GM21381 (cell line): Measurements from ENCODE around the gene KIF16B.

ENCODE experiments used
- ATAC-seq: cut with Tn5 transposase; IDR thresholded peaks from one replicate; pipeline ENCODE4 v1.9.1; 2021; ENCODE audit warnings: mild to moderate bottlenecking, moderate library complexity; ENCODE audit not compliant: unreplicated experiment

KIF16B gene

DNA sequence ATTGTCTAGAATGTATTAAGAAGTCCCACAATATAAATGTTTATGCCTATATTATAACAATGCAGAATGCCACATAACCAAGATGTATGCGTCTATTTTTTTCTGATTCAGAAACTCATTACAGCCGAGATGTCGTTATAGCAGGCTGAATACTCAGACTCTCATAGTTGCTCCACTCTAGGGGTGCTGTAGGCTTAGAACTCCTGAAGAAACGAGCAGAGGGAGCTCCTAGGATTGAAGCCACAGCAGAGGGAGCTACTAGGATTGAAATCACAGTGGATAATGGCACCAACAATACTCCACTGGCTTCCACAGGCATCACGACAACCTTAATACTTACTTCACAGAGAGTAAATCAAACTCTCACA is 208.9 kb downstream of the KIF16B start:
- no peak for ATAC-seq

DNA sequence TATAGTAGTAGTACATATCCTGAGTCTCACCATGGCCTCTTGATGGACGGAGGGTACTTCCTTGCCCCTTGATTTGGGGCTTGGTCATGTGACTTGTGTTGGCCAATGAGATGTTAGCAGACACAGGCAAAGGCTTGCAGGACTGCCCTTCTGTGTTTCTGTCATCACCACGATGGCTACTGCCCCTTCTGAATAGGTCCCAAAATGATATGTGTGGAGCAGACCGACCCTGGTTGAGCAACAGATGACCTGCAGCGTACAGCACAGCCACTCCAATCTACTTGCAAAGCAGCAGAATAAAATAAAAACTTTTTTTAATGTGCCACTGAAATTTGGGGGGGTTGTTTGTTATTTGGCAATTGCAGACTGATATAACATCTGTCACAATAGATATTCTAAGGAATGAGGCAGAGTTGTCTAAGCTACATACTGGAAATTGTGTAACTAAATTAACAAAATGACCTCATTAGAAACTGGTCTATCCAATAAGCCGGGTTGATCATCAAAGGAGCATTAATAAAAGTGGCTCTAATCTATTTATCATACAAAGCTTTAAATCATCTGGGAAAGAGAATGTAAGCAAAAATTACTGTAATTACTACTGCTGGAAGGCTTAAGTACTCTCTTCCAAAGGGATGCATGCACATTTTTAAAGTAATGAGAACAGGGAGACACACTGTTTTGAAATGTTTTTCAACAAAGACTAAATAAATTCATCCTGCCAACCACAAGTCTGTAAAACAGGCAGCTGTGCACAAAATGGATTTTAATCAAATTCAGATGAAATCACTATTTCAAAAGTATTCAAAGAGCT is 209.5 kb downstream of the KIF16B start:
- no peak for ATAC-seq

DNA sequence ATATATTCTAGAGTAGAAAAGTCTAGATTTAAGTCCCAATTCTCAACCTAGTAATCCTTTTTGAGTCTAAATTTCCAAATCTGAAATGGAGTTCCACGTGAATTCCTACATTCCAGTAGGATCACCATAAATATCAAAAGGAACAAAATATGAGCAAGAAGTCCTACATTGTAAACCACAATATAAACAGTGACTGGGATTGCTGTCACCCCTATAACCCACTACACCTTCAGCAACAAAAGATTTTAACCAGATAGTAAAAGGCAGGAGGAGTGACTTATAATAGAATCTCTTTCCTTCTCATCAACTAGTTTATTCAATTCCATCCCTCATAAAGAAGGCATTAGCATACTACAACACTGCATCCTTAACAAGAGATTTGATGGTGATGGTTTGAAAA is 210.6 kb downstream of the KIF16B start:
- ATAC-seq: no peak

DNA sequence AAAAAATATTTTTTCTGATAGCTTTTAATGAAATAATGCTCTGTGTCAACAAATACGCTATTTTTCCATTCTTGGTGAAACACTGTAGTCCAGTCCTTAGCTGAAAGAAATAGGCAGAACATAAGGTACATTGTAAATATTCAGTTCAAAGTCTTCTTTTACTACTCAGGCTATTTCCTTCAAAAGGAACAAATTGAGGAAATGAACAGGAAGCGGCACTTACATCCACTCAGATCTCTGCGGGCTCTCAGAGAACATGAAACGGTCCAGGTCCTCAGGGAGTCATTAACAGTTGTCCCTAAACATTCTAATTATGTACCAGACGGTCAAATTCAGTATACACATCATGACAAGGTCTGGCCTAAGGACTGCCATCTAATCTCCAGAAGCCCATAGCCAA is 212.6 kb downstream of the KIF16B start:
- no peak for ATAC-seq

DNA sequence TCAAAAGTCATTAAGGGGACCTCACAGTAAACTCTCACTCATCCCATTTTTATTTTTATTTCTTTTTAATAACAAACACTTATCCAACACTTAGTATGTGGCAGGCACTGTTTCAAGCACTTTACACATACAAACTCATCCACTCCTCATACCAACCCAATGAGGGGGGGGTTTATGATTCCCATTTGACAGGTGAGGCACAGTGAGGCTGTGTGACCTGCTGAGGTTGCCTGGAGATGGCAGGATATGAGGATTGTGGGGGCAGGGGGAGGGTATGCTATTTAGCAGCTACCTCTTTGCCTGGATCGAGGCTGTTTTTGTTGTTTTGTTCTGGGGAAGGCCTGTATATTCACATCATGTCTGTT is 219.8 kb downstream of the KIF16B start:
- ATAC-seq: no peak

DNA sequence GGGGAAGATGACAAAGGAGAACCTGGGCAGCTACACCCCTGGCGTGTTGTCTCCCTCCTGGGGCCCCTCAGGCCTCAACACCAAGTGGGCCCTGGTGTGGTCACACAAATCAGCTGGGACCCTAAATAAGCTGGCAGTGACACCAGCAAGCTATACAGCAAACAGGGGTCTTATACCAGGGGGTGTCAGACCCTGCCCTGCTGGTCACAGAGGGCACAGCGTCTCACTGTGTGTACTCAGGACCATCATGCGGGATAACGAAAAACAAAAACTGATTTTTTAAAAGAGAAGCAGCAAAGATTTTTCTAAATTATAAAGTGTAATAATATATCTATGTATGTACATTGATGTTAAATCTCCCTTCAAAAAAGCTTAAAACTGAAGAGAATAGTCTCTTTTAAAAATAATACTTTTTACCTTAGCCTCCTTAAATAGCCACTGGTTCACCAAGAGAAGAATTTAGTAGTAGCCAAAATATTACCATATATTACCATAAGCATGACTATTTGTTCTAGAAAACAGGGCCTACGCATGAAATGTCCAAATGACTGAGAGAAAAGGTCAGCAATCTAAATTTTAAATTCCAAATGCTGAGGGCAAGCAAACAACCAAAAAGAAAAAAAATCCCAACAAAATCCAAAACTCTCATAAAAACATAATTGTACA is 220.4 kb downstream of the KIF16B start:
- ATAC-seq: no peak

DNA sequence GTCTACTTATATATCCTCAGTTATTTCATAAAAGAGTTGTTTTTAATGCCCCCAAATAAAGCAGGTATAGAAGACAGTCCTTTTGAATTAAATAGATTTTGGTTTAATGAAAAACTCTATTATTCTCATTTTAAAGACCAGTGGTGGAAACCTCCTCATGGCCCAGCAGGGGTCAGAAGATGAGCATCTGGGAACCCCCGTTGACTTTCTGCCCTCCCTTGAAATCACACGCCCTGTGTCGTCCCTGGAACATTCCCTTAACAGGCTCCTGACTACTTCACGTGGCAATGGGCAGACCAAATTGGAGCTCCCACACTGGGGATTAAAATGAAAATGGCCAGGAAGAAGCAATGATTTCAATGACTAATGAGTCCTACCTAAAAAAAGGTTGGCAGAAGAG is 220.9 kb downstream of the KIF16B start:
- ATAC-seq: no peak

DNA sequence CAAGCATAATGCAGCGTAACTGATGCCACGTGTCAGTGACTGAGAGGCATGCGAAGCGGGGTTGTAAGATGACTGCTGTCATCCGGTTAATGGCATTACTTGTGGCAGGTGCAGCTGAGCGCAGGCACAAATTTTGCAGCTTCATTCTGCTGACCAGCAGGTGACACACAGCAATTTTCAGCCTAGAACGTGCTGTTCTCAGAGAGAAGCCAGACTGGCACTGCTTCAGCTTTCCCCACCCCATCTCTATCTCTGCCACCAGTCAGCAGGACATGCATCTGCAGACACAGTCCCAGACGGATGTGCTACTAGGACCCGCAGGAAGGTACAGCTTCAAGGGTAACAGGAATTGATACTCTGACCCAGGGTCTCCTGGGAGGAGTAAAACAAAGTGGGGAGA is 221.8 kb downstream of the KIF16B start:
- ATAC-seq: no peak

DNA sequence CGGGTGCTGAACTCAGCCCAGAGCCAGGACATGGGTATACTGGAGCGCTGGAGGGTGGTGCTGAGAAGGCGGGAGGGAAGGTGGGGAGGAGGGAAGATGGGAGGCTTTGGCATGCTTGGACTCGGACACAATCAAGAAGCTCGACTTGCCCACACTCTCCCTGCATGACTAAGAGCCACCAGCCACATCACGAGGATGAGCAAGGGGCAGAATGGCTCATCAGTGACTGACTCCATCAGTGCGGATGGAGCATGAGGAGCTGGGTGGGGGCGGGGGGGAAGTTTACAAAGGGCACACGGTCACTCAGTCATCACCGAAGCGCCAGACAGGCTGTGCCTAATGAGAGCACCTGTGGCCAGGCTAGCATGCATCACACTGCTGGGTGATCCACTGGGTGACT is 222.8 kb downstream of the KIF16B start:
- no peak for ATAC-seq

DNA sequence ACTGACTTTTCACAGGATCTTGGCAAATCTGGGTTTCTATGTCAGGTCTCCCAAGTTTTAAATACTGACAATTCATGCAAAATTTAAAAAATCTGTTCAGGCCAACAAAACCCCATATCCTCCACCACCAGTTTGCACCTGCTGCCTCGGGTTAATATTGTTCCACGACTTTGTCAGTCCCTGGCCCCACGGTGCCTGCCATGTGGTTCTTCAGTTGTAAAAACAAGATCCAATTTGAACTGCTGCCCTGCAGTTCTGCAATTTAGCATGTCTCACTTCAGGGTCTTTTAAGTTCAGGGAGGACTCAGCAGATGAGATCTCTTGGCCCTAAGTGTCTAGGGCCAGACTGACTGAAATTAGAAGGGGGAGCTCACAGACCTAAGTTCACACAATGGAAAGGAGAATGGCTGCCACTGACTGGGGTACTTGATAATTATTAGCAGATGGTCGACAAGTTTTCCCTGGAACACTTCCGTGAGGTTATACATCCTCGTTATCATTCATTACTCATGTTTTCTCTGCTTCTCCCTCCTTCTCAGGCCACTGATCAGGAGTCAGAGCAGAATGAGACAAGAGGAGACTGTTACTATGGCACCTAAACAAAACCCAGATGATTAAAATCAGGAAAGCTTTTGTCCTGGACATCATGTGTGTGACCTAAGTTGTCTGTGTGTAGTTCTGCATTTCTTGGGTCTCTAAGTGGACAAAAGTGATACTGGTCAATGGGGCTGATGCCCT is 223.6 kb downstream of the KIF16B start:
- ATAC-seq: no peak

DNA sequence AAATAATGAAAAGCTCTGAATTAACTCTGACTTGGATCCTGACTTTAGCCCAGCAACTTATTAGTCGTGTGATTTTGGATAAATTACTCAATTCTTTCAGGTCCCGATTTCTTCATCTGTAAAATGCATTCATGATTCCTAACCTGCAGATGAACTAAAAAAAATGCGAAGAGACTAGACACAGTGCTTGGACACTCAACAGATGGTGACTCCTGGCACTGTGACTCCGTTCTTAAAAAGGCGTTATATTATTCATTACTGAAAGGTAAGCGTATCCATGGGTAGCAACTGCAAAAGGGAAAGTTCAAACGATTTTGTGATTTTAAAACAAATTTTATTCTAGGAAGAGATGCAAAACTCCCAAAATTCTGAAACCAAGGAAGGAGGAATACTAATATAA is 226.3 kb downstream of the KIF16B start:
- no peak for ATAC-seq

DNA sequence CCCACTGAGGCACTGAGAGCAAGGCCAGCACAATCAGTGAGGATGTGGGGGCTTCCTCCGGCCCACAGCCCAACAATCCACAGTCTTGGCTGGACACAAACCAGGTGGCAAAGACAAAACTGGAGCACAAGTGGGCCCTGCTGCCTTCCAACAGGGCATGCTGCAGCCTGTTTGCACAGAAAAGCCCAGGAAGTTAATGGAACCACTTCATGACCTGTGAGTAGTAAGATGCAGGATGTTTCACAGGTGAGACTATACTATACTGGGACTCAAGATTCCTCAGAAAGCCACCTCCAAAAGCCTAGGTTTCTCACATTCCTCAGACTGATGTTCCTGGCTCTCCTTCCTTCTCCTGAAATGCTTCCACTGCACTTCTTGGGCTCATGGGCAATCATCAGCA is 235.5 kb downstream of the KIF16B start:
- no peak for ATAC-seq

DNA sequence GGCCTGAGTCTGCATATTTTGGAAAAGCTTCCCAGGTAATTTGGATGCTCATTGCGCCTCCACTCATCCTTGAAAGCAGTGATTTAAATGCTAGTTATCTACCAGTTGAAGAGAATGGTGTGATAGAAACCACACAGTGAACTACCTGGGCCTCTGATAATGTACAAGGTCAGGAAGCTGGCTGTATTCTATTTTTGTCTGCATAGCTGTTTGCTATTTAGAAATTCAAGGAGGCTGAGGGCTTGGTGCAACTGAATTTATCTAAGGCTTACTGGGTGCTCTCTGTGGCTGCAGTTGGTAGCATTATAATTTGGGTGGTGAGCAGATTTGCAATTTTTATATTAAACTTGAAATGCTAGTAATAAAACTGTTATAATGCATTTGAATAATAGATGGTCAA is 245.6 kb downstream of the KIF16B start:
- no peak for ATAC-seq

DNA sequence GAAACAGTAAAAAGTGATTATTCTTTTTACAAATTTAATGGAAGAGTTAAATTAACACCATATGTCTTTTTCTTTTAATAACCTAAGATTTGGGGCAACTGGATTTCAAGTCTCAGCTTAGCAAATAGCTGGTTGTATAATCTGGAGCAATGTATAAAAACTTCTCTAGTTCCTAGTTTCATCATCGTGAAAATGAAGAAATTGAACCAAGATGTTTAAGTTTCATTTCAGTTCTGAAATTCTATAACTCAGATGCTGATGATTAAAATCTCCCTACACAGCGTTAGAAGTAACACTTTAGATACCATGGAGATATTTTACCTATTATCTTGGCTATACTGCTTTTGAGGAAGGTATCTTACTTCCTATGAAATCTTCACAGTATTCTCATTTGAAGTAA is 252.0 kb downstream of the KIF16B start:
- ATAC-seq: no peak

DNA sequence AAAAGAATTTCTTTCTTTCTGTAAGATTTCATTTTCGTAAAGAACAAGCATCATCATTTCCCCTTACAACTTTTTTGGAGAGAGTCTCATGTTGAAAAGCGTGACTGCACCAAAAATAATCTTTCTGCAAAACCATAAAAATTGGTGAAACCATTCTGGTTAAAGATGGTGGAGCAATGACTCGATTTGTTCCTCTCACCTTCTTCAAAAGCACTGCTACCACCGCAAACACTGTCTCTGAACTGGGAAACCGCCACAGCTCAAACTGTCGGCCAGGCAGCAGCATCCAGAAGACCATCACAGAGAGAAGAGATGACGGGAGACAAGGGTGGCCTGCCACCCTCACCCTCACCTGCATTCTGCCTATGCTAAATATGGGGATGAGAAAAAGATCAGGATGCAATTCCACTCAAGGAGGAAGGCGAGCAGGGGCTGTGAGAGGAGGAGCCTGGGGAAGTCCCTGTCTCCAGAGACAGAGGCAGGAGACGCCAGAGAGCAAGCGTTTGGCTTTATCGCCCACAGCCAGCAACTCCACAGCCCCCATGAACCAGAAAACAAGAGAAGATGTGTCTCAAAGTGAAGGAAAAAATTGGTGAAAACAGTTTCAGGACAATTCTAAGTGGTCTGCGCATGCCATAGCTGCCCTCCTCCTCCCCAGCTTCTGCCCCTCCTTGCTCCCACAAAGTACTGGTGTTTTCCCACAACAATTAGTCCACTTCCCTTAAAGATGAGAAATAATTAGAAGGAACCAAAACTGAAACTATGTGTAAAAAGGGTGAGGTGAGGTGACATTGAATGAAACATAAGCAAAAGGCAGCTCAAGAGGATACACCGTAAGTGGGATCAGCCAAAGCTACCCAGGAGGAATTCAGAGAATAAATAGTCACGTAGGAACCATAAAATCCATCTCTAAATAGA is 255.5 kb downstream of the KIF16B start:
- ATAC-seq: peak; percentile 47

DNA sequence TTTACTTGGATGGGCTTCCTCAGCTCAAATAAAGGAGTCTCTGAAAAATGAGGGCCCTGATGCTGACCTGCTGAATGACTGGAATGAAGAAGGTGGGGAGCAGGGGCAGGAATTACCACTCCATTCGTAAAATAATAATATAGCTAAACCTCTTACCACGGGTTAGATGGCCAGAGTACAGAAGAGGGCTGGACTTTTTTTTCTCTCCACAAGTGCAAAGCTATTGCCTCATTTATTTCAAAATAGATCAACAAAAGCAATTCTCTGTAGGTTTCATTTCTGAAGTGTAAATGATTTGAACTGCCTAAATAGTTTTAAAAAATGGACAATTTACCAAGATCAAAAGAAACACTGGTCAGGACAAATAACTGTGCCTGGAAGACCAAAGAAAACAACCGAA is 256.7 kb downstream of the KIF16B start:
- no peak for ATAC-seq

DNA sequence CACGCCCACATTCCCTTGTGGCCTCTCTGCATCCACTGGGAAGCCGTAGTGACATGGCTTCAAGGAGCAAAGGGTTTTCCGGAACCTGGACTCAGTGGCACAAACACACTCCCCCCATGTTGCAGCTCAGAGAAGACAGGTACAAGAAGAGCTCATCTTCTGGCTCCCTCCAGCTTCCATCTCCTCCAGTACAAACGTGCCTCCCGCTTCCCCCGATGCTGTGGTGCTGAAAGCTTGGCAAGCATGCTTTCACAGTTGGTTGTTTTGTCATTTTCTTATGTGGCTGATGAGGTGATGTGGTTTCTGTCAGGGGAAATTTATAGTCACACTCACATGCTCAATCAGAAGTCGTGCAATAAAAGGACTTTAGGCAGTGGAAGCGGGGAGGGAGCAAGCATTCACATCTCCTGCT is 258.5 kb downstream of the KIF16B start:
- ATAC-seq: peak; percentile 6

DNA sequence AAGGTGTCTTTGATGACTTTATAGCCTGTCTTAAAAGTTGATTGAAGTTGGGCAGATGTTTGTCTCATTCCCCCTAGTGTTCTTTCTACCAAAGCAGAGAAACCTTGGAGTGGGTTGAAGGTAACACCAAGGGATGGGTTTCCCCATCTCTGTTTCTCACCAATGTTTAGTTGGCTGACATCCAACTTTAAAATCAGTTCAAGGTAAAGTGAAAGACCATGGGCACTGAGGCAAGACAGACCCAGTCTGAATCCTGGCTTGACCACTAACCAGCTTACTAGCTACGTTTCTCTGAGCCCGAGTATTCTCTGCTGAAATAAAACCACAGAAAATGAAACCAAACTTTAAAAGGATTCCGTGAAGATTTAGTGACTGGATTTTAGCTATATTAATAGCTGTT is 258.9 kb downstream of the KIF16B start:
- peak; percentile 51 for ATAC-seq

DNA sequence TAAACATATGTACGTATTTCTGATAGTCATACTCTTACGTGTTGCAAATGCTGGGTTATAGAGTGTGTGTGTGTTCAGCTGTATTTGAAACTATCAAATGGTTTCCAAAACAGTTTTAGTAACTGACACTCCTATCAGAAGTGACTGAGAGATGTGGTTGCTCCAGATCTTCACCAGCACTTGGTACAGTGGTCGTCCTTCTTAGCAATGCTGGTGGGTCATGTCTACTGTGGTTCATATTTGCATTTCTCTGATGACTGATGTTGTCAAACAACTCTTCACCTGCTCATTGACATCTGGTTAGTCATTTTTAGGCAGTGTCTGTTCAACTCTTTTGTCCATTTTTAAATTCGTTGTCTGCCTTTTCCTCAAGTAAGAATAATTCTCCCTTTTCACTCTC is 259.3 kb downstream of the KIF16B start:
- ATAC-seq: no peak

DNA sequence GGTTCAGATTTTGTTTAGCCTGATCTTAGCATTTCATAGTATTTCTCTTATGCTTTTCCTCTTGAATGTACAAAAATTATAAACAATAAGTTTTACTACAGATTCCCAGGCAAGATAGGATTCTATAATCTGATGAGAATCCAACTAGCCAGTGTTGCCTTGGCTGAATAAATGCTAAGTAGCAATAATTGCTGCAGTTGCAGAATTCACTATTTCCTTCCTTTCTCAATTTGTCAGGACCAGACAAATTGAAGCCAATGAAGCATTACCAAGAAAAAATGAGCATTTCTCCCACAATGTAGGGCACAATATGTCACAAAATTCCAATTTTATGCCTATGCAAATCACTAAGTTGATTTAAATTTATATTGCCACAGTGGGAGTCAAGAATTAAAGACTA is 260.2 kb downstream of the KIF16B start:
- ATAC-seq: no peak

DNA sequence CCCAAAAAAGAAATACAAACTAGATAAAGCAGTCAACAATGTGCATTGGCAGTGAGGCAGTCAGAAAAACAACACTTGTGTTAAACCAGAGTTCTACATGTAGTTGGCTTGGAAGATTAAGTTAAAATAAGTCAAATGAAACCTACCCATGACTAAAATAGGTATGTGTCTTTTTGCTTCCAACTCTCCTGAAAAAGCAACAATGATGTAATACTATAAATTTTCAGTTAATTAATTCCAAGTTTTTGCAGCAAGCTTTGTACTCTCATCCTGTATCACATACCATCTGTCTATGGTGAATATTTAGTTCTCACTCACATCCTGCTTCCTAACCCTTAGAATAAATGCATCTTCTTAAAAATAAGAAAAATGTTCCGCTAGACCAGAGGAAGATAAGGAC is 261.5 kb downstream of the KIF16B start:
- ATAC-seq: no peak
